Stimulated activated CD4-positive, alpha-beta T cell treated with anti-CD3 and anti-CD28 coated beads, Interleukin-2, amount 100 ng/mL, for 24 hours (primary cell): Measurements from ENCODE around the gene WDR62.

ENCODE experiments used
- DNase-seq, 2 donors: peaks; one replicate each; pipeline ENCODE4 v3.0.0-alpha.2; 2020

The WDR62 gene

DNA sequence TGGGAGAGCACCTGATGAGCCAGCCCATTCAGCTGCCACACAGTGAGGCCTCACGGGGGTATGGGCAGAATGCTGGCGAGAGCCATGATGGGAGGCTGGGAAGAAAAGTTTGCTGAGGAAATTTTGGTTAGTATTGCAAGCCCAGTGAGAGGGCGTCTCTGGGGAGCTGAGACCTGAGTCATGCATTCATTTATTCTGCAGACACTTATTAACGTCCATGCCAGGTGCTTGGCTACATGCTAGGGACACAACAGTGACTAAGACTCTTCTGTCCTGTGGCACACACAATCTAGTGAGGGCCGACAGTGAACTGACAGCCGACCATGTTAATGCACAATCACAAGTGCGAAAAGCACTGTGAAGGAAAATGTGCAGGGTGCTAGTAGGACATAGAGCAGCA, 27.2 kb downstream of the WDR62 start:
- no peak for DNase-seq

- no peak for DNase-seq
Observed at GRCh38 chr19:36082916-36083315, 28.2 kb downstream of the WDR62 start.

DNA sequence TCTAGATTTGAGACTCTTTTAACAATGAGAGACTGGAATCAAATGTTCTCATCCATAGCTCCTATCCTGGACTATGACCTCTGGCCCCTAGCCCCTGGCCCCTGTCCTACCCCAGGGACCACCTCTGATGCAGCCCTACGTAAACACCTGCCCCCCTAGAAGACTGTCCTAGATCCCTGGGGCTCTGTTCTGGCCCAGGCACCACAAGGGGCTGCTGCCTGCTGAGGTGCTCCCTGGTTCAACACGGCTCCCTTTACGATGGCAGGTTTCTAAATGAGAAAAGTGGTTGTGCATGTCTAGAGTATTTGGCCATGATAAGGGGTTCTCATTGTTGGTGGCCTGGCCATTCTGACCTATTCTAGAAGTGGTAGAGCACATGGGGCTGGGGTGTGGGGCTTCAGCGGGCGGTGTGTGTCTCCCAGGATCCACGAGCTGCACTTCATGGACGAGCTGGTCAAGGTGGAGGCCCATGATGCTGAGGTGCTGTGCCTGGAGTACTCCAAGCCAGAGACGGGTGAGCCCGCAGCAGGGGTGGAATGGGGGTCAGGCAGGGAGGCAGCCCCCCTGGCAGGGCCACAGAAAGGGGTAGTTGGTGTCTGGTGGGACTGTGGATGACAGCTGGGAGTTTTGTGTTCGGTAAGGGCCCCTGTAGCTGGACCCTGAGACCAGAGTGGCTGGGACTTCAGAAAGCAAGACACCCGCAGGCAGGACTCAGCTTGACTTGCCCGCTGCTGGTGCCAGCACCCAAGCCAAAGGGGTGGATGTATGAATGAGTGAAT, 29.7 kb downstream of the WDR62 start:
- no peak for DNase-seq

- DNase-seq, result no peak
Observed at GRCh38 chr19:36086326-36086725, 31.6 kb downstream of the WDR62 start.

DNA sequence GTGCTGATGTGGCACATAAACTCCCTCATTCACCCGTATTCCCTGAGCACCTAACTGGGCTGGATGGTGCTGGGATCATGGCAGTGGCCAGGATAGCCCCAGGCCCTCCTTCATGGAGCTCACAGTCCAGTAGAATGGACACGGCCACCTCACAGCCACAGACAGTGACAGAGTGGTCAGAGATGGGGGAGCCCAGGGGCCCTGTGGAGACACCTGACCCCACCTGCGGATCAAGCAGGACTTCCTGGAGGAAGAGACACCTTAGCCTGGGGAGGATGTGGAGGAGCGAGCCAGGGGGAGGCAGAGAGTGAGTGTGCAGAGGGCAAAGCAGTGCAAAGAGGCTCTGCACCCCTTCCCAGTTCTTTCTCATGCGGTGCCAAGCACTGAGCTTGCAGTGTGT, 35.1 kb downstream of the WDR62 start:
- no peak for DNase-seq

DNA sequence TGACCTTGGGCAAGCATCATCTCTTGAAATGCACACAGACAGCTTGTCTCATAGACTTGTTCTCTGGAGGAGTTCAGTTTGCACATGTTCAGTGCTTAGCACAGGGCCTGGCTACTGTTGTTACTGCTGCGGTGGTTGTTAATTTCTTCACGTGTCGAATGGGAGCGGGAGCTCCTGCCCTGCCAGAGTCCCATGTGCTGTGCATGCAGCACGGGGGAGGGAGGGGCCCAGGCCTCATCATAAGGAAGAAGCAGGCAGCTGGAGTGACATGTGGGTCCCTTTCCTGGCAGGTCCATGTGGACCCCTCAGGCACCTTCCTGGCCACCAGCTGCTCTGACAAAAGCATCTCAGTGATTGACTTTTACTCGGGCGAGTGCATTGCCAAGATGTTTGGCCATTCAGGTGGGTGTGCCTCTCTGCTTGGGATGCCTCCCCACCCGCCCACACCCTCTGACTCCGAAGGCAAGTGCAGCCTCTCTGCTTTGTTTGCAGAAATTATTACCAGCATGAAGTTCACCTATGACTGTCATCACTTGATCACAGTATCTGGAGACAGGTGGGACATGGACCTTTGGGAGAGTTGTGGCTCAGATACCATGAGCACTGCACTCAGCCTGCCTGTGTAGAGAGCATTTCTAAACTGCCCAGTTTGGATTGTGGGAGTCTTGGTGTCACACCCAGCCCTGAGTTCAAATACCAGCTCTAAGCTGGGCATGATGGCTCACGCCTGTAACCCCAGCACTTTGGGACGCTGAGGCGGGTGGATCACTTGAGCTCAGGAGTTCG, 36.4 kb downstream of the WDR62 start:
- DNase-seq, result no peak

- no peak for DNase-seq
Observed at GRCh38 chr19:36092566-36092965, 37.9 kb downstream of the WDR62 start.

- peak in 1 of 2 donors; percentile 36 for DNase-seq
Observed at GRCh38 chr19:36093146-36093662, 38.5 kb downstream of the WDR62 start.

DNA sequence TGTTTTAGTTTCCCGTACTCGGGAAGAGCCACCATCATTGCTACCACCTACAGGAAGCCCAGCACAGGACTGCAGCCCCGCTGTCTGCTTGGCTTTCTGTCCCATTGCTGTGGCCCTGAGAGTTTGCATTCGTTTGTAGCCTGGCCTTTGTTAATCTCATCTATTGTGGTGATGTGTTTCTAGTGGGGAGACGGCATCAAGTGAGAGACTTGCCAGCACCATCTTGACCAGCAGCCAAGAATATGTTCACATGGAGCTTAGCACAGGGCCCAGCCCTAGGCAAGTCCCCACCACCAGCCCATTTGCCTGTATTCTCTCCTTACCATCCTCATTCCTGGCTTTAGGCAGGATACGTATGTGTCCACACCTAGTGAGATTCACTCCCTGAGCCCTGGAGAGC, 39.0 kb downstream of the WDR62 start:
- DNase-seq, result no peak

DNA sequence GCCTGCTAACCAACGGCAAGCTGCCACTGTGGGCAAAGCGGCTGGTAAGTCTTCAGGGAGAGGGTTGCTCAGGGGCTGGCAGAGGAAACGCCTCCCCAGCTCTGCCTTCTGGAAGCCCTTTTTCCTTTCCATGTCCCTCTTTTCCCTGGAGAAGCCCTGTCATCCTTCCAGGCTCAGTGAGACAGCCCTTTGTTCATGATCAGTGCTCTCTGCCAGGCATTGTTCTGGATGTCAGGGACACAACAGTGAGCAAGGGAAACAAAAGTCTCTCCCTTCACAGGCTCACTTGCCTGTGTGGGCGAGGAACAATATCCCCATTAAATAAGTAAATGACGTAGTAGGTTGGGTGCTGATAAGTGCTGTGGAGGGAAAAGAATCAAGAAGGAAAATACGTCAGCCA, 42.3 kb downstream of the WDR62 start:
- no peak for DNase-seq

DNA sequence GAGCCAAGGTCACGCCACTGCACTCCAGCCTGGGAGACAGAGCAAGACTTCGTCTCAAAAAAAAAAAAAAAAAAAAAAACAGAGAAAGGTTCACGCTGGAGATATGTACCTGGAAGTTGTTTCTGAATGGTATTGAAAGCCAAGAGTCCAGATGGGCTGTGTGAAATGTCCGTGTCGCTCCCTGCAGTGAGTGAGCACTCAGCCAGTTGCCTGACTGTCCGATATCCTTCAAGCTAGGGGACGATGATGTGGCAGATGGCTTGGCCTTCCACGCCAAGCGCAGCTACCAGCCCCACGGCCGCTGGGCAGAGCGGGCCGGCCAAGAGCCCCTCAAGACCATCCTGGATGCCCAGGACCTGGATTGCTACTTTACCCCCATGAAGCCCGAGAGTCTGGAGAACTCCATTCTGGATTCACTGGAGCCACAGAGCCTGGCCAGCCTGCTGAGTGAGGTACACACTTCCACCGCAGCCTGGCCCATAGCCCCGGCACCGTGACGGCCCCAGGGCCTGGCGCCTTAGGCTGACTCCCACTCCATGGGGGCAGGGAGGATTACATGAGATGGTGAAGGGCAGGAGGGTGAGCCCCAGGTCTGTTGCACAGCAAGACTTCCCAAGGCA, 44.6 kb downstream of the WDR62 start:
- DNase-seq, result no peak

GRCh38 chr19:36100476-36100875, 45.8 kb downstream of the WDR62 start:
- DNase-seq, result no peak

- DNase-seq, result no peak
Observed at GRCh38 chr19:36101550-36102327, 47.0 kb downstream of the WDR62 start.

- DNase-seq, result no peak
Observed at GRCh38 chr19:36103040-36103626, 48.4 kb downstream of the WDR62 start.

- no peak for DNase-seq
Observed at GRCh38 chr19:36103842-36104552, 49.3 kb downstream of the WDR62 start.

- no peak for DNase-seq
Observed at GRCh38 chr19:36106441-36106840, 51.7 kb downstream of the WDR62 start.

- no peak for DNase-seq
Observed at GRCh38 chr19:36106991-36107390, 52.3 kb downstream of the WDR62 start.

GRCh38 chr19:36108684-36109083, 54.0 kb downstream of the WDR62 start:
- no peak for DNase-seq

DNA sequence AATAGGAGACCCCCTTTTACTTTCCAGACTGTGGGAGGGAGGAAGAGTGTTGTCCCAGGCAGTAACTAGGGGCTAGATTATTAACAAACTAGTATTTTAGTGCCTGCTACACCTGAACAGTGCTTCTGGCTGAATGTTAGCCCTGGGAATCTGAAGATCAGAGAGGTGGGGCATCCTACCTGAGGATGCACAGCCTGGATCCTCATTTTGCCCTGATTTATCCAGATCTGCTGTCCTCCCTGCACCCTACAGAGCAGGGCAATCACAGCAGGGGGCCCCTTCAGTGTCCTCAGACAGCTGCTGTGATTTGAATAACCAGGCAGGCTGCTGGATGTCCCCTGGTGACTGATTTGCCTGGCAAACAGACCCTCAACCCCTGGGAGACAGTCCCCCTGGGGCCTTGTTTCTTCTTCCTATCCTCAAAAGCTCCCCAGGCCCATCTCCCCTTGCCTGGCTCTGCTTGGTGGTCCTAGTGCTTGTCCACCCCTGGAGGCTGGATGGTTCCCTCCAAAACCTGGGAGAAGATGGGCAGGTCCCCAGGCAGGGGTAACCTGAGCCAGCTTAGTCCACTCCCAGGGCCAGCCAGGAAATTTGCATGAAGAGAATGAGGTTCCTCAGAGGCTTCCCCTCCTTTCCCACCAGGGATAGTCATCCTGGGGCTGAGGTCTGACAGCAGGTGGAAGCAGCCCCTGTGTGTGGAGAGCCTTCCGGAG, 55.9 kb downstream of the WDR62 start, which contains the start of gene OVOL3:
TSS of gene OVOL3 (plus strand) at position 657 of the 713 bp plus-strand sequence. CDS start 60 bp downstream, outside the sequence.
- no peak for DNase-seq

GRCh38 chr19:36111200-36111539, 56.5 kb downstream of the WDR62 start:
- no peak for DNase-seq

GRCh38 chr19:36112678-36113077, 58.0 kb downstream of the WDR62 start:
- DNase-seq, result no peak
